Measurements from ENCODE around the gene GANC.

GANC gene

GRCh38 chr15:42282344-42282743 is 9.3 kb downstream of the GANC start:
- TF ChIP-seq CTCF (IDR thresholded peaks at IDR 0.05; ENCODE audit: control insufficient read depth, insufficient read depth, low read depth, low read length, missing control alignments): no peak

GRCh38 chr15:42282926-42283325 is 9.9 kb downstream of the GANC start:
- H3K4me3 ChIP-seq (ENCODE audit: control insufficient read depth, low read depth, low read length): no peak overlapping the region
- no peak for TF ChIP-seq CTCF (IDR thresholded peaks at IDR 0.05; ENCODE audit: control insufficient read depth, insufficient read depth, low read depth, low read length, missing control alignments)
- no peak for DNase-seq (ENCODE audit: low read depth)

More at GRCh38 chr15:42282344-42282743, 9.3 kb downstream of the GANC start:
- no peak overlapping the region for H3K4me3 ChIP-seq (ENCODE audit: control insufficient read depth, low read depth, low read length)
- DNase-seq (ENCODE audit: low read depth): no peak

- no peak for DNase-seq (ENCODE audit: low read depth)
- no peak for TF ChIP-seq CTCF (IDR thresholded peaks at IDR 0.05; ENCODE audit: control insufficient read depth, insufficient read depth, low read depth, low read length, missing control alignments)
- H3K4me3 ChIP-seq (ENCODE audit: control insufficient read depth, low read depth, low read length): no peak overlapping the region
These were observed 10.7 kb downstream of the GANC start for GRCh38 chr15:42283671-42284070.

GRCh38 chr15:42284551-42284950 is 11.6 kb downstream of the GANC start:
- no peak overlapping the region for H3K4me3 ChIP-seq (ENCODE audit: control insufficient read depth, low read depth, low read length)
- no peak for TF ChIP-seq CTCF (IDR thresholded peaks at IDR 0.05; ENCODE audit: control insufficient read depth, insufficient read depth, low read depth, low read length, missing control alignments)
- no peak for DNase-seq (ENCODE audit: low read depth)

- no peak for DNase-seq (ENCODE audit: low read depth)
- no peak for TF ChIP-seq CTCF (IDR thresholded peaks at IDR 0.05; ENCODE audit: control insufficient read depth, insufficient read depth, low read depth, low read length, missing control alignments)
- no peak overlapping the region for H3K4me3 ChIP-seq (ENCODE audit: control insufficient read depth, low read depth, low read length)
These were observed 12.0 kb downstream of the GANC start for GRCh38 chr15:42285034-42285433.

GRCh38 chr15:42286445-42287029 is 13.5 kb downstream of the GANC start:
- DNase-seq (ENCODE audit: low read depth): no peak

More at GRCh38 chr15:42286445-42287029, 13.5 kb downstream of the GANC start:
- no peak for TF ChIP-seq CTCF (IDR thresholded peaks at IDR 0.05; ENCODE audit: control insufficient read depth, insufficient read depth, low read depth, low read length, missing control alignments)
- no peak overlapping the region for H3K4me3 ChIP-seq (ENCODE audit: control insufficient read depth, low read depth, low read length)

Data from AG09309 (cell line).